Activated CD4-positive, alpha-beta T cell treated with anti-CD3 and anti-CD28 coated beads for 36 hours (primary cell): ENCODE measurements around the gene SLC10A7. TPM values are rescaled to one million over a fixed set of nuclear protein-coding genes. Genes with fewer than 3 reads are reported as not detected.

Experiments
- ATAC-seq: fragments of 200-7000 bp; cut with Tn5 transposase; one replicate; pipeline ENCODE4 v1.10.0; 2021; ENCODE audit warnings: mild to moderate bottlenecking, moderate library complexity
- CTCF ChIA-PET: fragments of 350-600 bp; sonication (Branson Sonifier 250); formaldehyde crosslinking; loops from one replicate; lab custom pipeline; 2021; ENCODE audit warnings: antibody characterized with exemption; lab: Charles Lee
- POLR2A ChIA-PET: fragments of 350-600 bp; sonication (Branson Sonifier 250); formaldehyde crosslinking; loops from one replicate; lab custom pipeline; 2021; ENCODE audit warnings: antibody characterized with exemption, inconsistent platforms; lab: Charles Lee
- DNase-seq: peaks from one replicate; pipeline ENCODE4 v3.0.0-alpha.2; 2020
- H3K27ac Mint-ChIP-seq: one replicate; pipeline ENCODE4 v1.8.0; 2021; ENCODE audit warnings: mixed read lengths
- H3K27me3 Mint-ChIP-seq: one replicate; pipeline ENCODE4 v1.8.0; 2021; ENCODE audit warnings: mixed read lengths
- H3K36me3 Mint-ChIP-seq: one replicate; pipeline ENCODE4 v1.8.0; 2021; ENCODE audit warnings: low read depth, mixed read lengths
- H3K4me1 Mint-ChIP-seq: one replicate; pipeline ENCODE4 v1.8.0; 2021; ENCODE audit warnings: mixed read lengths
- H3K4me3 Mint-ChIP-seq: one replicate; pipeline ENCODE4 v1.8.0; 2021; ENCODE audit warnings: mild to moderate bottlenecking, moderate library complexity, mixed read lengths
- H3K9me3 Mint-ChIP-seq: one replicate; pipeline ENCODE4 v1.8.0; 2021; ENCODE audit warnings: low read depth, mixed read lengths
- intact Hi-C, 2 experiments: fragments of 100-400 bp; cut with DNase I in 1 of 2; cut with micrococcal nuclease in 1 of 2; formaldehyde crosslinking; loops; one replicate each; pipeline versions ENCODE4 v1.14.2 to v1.15.1; 2022 to 2024; cut with DNase I, micrococcal nuclease
- total RNA-seq, 2 experiments: library from RNA; stranded (reverse); gene quantifications; one replicate each; pipeline ENCODE4 v1.2.3, GENCODE V29; 2021

SLC10A7 gene
- total RNA-seq, 2 experiments from 2014 or later, result 16.5 to 19.2 TPM

DNA sequence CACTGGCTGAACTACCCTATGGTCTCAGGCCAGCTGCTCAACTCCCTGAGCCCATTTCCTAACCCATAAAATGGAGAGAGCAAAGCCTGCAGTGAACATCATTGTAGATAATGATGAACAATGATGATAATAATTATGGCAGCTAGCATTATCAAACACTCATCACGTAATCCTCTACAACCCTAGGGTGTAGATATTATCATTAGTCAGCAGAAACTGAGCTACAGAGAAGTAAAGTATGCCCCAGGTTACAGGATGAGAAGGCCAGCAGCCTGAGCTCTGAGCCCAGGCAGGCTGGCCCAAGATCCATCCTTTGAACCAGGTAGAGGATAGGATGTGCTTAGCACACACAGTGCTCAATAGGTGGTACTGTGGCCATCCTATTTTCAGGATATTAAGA, 264.2 kb downstream of the SLC10A7 start:
- ChIA-PET CTCF (no interaction called here), POLR2A (no interaction called here)
- Mint-ChIP-seq H3K36me3 (no peaks in the 10 kb centered on the region), H3K27me3 (no peaks in the 10 kb centered on the region), H3K4me3 (no peak overlapping the region), H3K9me3 (no peaks in the 10 kb centered on the region), H3K4me1 (no peaks in the 10 kb centered on the region), H3K27ac (no peak overlapping the region)
- intact Hi-C loops, result no loop called here
- DNase-seq (no peak), ATAC-seq (no peak)

DNA sequence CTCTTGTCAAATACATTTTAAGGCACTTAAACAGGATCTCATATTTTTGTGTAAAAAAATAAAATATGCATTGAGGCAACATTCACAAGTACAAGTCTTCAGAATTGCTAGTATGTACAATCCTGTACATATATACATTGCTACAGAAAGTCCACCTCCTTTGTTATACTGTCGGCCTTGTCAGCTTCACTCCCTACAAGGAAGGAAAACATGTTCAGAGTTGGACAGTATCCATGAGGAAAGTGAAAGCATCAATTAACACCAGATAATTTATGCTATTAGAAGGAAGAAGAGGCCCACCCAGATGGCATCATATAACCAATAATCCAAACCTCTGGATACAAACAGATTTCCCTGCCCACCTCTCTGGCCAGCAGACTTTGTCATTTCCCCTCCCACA, 265.4 kb downstream of the SLC10A7 start:
- DNase-seq (no peak), ATAC-seq (no peak)
- no peak overlapping the region for H3K4me3 Mint-ChIP-seq
- H3K36me3 Mint-ChIP-seq, result no peaks in the 10 kb centered on the region
- intact Hi-C loops, result no loop called here
- no peaks in the 10 kb centered on the region for H3K27me3 Mint-ChIP-seq
- no peaks in the 10 kb centered on the region for H3K9me3 Mint-ChIP-seq
- ChIA-PET POLR2A (no interaction called here), CTCF (no interaction called here)
- H3K4me1 Mint-ChIP-seq, result no peaks in the 10 kb centered on the region
- H3K27ac Mint-ChIP-seq, result no peak overlapping the region

DNA sequence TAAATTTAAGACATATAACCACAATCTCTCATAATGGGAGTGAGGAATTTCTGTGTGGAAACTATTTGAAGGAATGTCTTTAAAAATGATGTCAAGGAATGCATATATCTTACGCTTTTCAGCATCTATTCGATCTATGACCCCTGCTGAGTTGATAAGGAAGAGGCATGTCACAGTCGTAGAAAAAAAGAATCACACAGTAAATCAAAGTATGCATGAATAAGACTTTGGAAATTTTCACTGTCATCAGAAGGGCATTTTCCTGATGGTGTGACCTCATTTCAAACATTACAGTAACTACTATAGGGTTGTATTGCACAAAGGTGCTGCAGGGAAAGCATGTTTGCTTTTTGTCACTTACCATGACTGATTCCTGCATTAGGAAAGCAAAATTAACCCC, 265.9 kb downstream of the SLC10A7 start:
- no peak overlapping the region for H3K27ac Mint-ChIP-seq
- H3K4me3 Mint-ChIP-seq, result no peak overlapping the region
- DNase-seq (no peak), ATAC-seq (no peak)
- H3K9me3 Mint-ChIP-seq, result no peaks in the 10 kb centered on the region
- ChIA-PET POLR2A (no interaction called here), CTCF (no interaction called here)
- no peaks in the 10 kb centered on the region for H3K4me1 Mint-ChIP-seq
- H3K36me3 Mint-ChIP-seq, result no peaks in the 10 kb centered on the region
- intact Hi-C loops, result no loop called here
- no peaks in the 10 kb centered on the region for H3K27me3 Mint-ChIP-seq

DNA sequence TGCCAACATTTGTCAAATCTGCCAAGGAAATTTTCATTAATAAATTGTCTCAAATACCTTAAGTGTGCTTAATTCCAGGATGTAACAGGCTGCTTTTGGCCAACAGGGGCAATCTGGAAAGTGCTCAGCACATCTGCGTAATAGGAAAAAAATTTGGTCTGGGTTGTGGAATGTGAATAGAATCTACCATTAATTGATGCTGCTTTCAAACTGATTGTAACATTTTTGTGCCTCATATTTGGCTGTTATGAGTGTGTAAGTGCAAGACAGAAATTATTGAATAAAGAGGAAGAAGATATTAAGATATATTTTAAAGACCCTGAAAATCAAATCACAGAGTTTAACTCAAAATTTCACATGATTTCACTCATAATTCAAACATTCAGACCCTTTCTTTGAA, 266.3 kb downstream of the SLC10A7 start:
- no peak for DNase-seq
- no peaks in the 10 kb centered on the region for H3K9me3 Mint-ChIP-seq
- H3K4me1 Mint-ChIP-seq, result no peaks in the 10 kb centered on the region
- H3K27me3 Mint-ChIP-seq, result no peaks in the 10 kb centered on the region
- no peak overlapping the region for H3K4me3 Mint-ChIP-seq
- intact Hi-C loops, result no loop called here
- no peaks in the 10 kb centered on the region for H3K36me3 Mint-ChIP-seq
- no peak for ATAC-seq
- CTCF ChIA-PET, result no interaction called here
- H3K27ac Mint-ChIP-seq, result no peak overlapping the region
- POLR2A ChIA-PET, result no interaction called here

DNA sequence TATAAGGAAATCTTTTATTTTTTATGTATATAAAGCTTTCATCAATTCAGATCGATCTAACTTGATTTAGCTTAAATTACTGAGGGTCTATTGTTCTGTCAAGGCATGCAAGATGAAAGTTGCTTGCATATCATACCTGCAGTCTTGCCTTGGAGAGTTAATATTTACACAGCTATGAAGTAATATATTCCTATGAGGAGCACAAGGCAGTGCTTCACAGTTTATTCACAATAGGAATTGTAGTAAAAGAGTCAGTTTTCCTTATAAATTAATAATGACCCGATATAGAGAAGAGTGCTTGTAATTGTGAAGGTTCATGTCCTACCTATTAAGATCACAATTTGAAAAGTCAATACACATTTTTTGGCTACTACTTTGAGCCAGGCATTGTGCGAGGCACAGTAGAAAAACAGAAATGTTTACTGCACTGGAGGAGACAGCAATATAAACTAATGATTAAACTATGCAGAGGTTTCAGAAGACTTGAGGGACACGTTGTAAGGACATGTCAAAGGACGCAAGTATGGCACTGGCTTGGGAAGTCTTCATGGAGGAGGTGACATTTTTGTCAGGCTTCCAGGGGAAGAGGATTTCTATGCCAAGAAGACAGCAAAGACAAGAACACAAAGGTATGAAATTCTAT, 268.6 kb downstream of the SLC10A7 start:
- Mint-ChIP-seq H3K9me3 (no peaks in the 10 kb centered on the region), H3K27ac (no peak overlapping the region), H3K36me3 (no peaks in the 10 kb centered on the region), H3K27me3 (no peaks in the 10 kb centered on the region), H3K4me3 (no peak overlapping the region), H3K4me1 (no peaks in the 10 kb centered on the region)
- DNase-seq, result no peak
- ATAC-seq, result no peak
- CTCF ChIA-PET, result interaction anchor here (0.6 kb wide), 1 partner anchor 267 kb away, joined by 3 read pairs; no protein-coding TSS in a partner anchor
- POLR2A ChIA-PET, result no interaction called here
- intact Hi-C loops, result no loop called here

DNA sequence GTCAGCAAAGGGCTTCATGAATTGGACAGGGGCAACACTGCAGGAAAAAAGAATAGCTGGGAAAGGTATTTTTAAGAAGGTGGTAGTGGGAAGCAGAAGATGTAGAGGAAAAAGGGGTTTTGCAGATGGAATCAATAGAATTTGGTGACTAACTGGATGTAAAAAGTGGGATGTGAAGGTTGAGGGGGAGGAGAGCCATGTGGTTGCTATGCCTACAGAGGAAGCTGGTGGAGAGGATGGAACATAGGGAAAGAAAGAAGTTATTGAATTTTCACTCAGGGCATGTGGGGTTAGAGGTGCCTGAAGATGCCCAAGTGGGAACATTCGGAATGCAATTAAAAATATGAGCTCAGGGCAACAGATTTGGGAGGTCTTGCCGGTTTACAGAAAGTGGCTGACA, 274.4 kb downstream of the SLC10A7 start:
- ChIA-PET CTCF (interaction anchor here (1.0 to 1.5 kb wide), 2 partner anchors 11 to 22 kb away, joined by 3 read pairs; no protein-coding TSS in a partner anchor), POLR2A (no interaction called here)
- no peaks in the 10 kb centered on the region for H3K36me3 Mint-ChIP-seq
- H3K4me1 Mint-ChIP-seq, result peaks cover 35% of the 10 kb centered on the region
- DNase-seq, result no peak
- intact Hi-C loops, result no loop called here
- H3K27ac Mint-ChIP-seq, result no peak overlapping the region
- ATAC-seq, result no peak
- H3K4me3 Mint-ChIP-seq, result no peak overlapping the region
- no peaks in the 10 kb centered on the region for H3K27me3 Mint-ChIP-seq
- H3K9me3 Mint-ChIP-seq, result no peaks in the 10 kb centered on the region

DNA sequence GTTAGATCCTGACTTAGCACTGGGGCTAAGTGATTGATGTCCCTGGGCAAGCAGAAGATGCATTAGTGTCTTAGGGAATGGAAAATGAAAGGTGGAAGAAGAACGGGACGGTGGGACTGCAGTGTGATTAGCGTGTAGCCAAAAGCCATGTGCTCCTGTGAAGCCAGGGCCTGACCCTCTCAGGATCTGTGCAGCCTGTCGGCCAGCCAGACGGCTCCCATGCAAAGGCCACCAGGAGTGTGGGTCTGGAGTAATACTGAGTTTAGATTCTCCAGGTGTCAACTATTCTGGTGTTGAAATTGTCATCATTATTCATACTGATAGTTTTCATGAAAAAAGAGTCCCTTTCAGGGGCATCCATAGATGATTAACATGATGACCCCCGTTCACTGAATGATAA, 275.4 kb downstream of the SLC10A7 start:
- no peaks in the 10 kb centered on the region for H3K27me3 Mint-ChIP-seq
- ATAC-seq (no peak), DNase-seq (no peak)
- ChIA-PET POLR2A (no interaction called here), CTCF (interaction anchor here (1.0 to 1.5 kb wide), 2 partner anchors 12 to 23 kb away, joined by 3 read pairs; no protein-coding TSS in a partner anchor)
- H3K27ac Mint-ChIP-seq, result no peak overlapping the region
- no peak overlapping the region for H3K4me3 Mint-ChIP-seq
- H3K9me3 Mint-ChIP-seq, result no peaks in the 10 kb centered on the region
- intact Hi-C loops, result no loop called here
- no peaks in the 10 kb centered on the region for H3K36me3 Mint-ChIP-seq
- H3K4me1 Mint-ChIP-seq, result peaks cover 41% of the 10 kb centered on the region

DNA sequence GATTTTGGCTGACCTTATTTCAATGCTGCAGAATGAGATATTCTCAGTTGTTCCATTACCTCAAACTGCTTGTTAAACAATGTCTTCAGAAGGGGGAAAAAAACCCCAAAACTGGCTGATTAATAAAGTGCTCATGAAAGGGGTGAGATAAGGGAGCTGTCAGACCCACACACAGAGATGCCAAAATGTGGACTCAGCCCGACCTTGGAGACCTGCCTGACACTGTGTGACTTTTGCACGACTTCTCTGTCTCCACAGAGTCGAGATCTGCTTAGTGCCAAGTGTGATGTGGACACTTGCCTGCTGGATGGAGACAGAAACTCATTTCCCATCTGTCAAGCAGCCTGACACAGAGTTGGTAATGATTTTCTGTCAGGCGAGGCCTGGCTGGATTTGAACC, 275.9 kb downstream of the SLC10A7 start:
- DNase-seq, result peak; percentile 28
- intact Hi-C loops, result no loop called here
- no peaks in the 10 kb centered on the region for H3K27me3 Mint-ChIP-seq
- ChIA-PET CTCF (no interaction called here), POLR2A (no interaction called here)
- no peak overlapping the region for H3K4me3 Mint-ChIP-seq
- peaks cover 41% of the 10 kb centered on the region for H3K4me1 Mint-ChIP-seq
- peak; percentile 15 for ATAC-seq
- H3K9me3 Mint-ChIP-seq, result no peaks in the 10 kb centered on the region
- no peaks in the 10 kb centered on the region for H3K36me3 Mint-ChIP-seq
- H3K27ac Mint-ChIP-seq, result peak overlapping the region; percentile 28

DNA sequence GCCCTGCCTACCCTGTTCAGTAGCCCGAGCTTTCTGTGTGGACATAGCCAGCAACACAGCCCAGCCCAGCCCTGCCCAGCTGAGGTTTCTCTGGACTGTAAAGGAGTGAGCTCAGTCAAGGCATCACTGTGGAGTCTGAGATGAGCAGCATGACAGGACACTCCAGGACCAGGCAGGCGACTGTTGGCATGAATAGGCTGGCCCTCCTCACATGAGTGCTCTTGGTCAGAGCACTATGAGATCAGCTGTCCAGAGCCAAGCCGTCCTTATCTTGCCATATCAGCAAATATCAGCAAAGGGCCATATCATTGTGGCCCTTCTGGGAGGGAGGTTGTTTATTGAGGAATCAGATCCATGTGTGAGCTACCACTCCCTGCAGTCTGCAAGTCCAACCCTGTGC, 276.5 kb downstream of the SLC10A7 start:
- no peaks in the 10 kb centered on the region for H3K36me3 Mint-ChIP-seq
- DNase-seq (no peak), ATAC-seq (no peak)
- POLR2A ChIA-PET, result no interaction called here
- CTCF ChIA-PET, result interaction anchor here (0.7 to 1.3 kb wide), 3 partner anchors 15 to 199 kb away, joined by 3 to 4 read pairs (median 3); no protein-coding TSS in a partner anchor
- intact Hi-C loops, result no loop called here
- H3K27me3 Mint-ChIP-seq, result no peaks in the 10 kb centered on the region
- H3K27ac Mint-ChIP-seq, result no peak overlapping the region
- peaks cover 41% of the 10 kb centered on the region for H3K4me1 Mint-ChIP-seq
- no peak overlapping the region for H3K4me3 Mint-ChIP-seq
- no peaks in the 10 kb centered on the region for H3K9me3 Mint-ChIP-seq

DNA sequence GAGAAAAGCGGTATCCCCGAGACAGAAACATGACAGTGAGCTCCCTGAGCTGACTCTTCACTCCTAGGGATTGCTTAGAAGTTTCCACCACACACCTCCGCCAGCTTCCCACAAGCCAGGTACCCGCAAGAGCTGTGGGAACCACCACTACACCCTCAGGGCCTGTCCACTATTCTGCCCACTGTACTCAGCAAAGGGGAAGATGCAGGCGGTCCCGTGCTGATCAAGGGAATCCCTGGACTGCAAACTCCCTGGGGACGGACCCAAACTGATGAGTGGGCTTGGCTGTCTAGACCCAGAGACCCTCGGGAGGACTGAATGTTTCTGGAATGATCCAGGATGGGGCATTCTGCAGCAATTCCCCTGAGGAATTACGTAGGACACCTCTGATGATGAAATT, 277.2 kb downstream of the SLC10A7 start:
- DNase-seq (no peak), ATAC-seq (no peak)
- Mint-ChIP-seq H3K27me3 (no peaks in the 10 kb centered on the region), H3K4me1 (peaks cover 41% of the 10 kb centered on the region), H3K9me3 (no peaks in the 10 kb centered on the region), H3K27ac (peak overlapping the region; percentile 85), H3K4me3 (no peak overlapping the region), H3K36me3 (no peaks in the 10 kb centered on the region)
- CTCF ChIA-PET, result interaction anchor here (0.7 to 1.3 kb wide), 4 partner anchors 15 to 200 kb away, joined by 3 to 4 read pairs (median 3); no protein-coding TSS in a partner anchor
- POLR2A ChIA-PET, result no interaction called here
- intact Hi-C loops, result no loop called here

DNA sequence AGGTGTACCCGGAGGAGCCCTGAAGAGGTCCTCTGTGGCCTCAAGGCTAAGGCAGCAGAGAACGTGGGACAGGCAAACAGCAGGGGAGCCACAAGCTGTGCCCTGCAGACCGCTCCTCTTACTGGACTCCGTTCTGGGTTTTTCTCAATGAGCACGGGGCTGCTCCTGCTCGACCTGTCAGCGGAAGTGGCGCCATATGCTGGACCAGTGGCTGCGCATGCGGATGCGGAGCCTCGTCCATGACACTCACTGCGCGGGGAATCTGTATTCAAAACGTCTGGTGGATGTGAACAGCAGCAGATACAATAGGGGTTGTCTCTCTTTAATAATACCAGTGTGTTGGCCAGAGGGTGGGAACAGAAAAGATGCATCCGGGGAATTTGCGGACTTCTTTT, 277.9 kb downstream of the SLC10A7 start:
- CTCF ChIA-PET, result interaction anchor here (1.0 to 1.3 kb wide), 3 partner anchors 9 to 550 kb away, joined by 3 to 4 read pairs (median 3); no protein-coding TSS in a partner anchor
- intact Hi-C loops, result loop anchor here (1.0 to 2.0 kb wide), 9 partner anchors 67 to 701 kb away; partner anchors contain the start of genes LSM6 (in 1 of the 2), MMAA (in 1 of the 2) and TTC29 (in 1 of the 2)

More for the DNA sequence above, 277.9 kb downstream of the SLC10A7 start:
- Mint-ChIP-seq H3K4me1 (peaks cover 41% of the 10 kb centered on the region), H3K36me3 (no peaks in the 10 kb centered on the region), H3K9me3 (no peaks in the 10 kb centered on the region), H3K4me3 (peak overlapping the region; percentile 32), H3K27ac (peak overlapping the region; percentile 85), H3K27me3 (no peaks in the 10 kb centered on the region)
- POLR2A ChIA-PET, result no interaction called here
- DNase-seq (no peak), ATAC-seq (no peak)
